Measurements from ENCODE around the gene ABTB1.

The ABTB1 gene

DNA sequence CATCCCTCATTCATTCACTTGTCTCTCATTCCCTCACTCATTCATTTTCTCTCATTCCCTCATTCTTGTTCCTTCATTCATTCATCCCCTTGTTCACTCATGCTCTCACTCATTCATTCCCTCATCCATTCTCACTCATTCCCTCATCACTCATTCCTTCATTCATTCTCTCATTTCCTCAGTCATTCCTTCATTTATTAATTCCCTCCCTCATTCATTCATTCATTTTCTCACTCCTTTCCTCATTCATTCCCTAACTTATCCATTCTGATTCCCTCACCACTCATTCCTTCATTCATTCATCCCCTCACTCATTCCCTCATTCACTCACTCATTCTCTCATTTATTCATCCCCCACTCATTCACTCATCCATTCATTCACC lies 13.8 kb downstream of the ABTB1 start:
- H3K27me3 ChIP-seq (ENCODE audit: insufficient read depth, poor library complexity, severe bottlenecking) = no peaks in the 10 kb centered on the region
- TF ChIP-seq, protein P1, sequence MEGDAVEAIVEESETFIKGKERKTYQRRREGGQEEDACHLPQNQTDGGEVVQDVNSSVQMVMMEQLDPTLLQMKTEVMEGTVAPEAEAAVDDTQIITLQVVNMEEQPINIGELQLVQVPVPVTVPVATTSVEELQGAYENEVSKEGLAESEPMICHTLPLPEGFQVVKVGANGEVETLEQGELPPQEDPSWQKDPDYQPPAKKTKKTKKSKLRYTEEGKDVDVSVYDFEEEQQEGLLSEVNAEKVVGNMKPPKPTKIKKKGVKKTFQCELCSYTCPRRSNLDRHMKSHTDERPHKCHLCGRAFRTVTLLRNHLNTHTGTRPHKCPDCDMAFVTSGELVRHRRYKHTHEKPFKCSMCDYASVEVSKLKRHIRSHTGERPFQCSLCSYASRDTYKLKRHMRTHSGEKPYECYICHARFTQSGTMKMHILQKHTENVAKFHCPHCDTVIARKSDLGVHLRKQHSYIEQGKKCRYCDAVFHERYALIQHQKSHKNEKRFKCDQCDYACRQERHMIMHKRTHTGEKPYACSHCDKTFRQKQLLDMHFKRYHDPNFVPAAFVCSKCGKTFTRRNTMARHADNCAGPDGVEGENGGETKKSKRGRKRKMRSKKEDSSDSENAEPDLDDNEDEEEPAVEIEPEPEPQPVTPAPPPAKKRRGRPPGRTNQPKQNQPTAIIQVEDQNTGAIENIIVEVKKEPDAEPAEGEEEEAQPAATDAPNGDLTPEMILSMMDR (IDR thresholded peaks at IDR 0.05; ENCODE audit: insufficient read depth, low read length) = no peak
- TF ChIP-seq, protein P2, sequence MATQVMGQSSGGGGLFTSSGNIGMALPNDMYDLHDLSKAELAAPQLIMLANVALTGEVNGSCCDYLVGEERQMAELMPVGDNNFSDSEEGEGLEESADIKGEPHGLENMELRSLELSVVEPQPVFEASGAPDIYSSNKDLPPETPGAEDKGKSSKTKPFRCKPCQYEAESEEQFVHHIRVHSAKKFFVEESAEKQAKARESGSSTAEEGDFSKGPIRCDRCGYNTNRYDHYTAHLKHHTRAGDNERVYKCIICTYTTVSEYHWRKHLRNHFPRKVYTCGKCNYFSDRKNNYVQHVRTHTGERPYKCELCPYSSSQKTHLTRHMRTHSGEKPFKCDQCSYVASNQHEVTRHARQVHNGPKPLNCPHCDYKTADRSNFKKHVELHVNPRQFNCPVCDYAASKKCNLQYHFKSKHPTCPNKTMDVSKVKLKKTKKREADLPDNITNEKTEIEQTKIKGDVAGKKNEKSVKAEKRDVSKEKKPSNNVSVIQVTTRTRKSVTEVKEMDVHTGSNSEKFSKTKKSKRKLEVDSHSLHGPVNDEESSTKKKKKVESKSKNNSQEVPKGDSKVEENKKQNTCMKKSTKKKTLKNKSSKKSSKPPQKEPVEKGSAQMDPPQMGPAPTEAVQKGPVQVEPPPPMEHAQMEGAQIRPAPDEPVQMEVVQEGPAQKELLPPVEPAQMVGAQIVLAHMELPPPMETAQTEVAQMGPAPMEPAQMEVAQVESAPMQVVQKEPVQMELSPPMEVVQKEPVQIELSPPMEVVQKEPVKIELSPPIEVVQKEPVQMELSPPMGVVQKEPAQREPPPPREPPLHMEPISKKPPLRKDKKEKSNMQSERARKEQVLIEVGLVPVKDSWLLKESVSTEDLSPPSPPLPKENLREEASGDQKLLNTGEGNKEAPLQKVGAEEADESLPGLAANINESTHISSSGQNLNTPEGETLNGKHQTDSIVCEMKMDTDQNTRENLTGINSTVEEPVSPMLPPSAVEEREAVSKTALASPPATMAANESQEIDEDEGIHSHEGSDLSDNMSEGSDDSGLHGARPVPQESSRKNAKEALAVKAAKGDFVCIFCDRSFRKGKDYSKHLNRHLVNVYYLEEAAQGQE (IDR thresholded peaks at IDR 0.05; ENCODE audit: insufficient replicate concordance, low read depth) = no peak
- DNase-seq (ENCODE audit: low read depth in 1 of 2, low spot score in 1 of 2) = no peak
- no peak overlapping the region for H3K4me3 ChIP-seq (replicated peaks; ENCODE audit: insufficient read depth, low read length)
- H3K27ac ChIP-seq (replicated peaks) = no peak overlapping the region

DNA sequence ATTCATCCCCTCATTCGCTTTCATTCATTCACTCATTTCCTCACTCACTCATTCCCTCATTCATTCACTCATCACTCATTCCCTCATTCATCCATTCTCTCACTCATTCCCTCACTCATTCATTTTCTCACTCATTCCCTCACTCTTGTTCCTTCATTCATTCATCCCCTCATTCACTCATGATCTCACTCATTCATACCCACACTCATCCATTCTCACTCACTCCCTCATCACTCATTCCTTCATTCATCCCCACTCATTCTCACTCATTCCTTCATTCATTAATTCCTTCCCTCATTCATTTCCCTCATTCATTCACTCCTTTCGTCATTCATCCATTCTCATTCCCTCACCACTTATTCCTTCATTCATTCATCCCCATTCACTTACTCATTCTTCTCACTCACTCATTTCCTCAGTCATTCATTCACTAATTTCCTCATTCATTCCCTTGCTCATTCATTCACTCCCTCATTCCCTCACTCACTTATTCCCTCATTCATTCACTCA lies 14.5 kb downstream of the ABTB1 start:
- no peak for TF ChIP-seq GABPA (IDR thresholded peaks at IDR 0.05; ENCODE audit: low read depth)
- TF ChIP-seq, protein P2 (IDR thresholded peaks at IDR 0.05; ENCODE audit: insufficient replicate concordance, low read depth) = no peak
- TF ChIP-seq SPI1 (IDR thresholded peaks at IDR 0.05; ENCODE audit: borderline replicate concordance, low read depth) = no peak
- no peak for TF ChIP-seq POLR2AphosphoS5 (IDR thresholded peaks at IDR 0.05; ENCODE audit: low read depth)
- TF ChIP-seq, protein P1 (IDR thresholded peaks at IDR 0.05; ENCODE audit: insufficient read depth, low read length) = no peak
- no peak overlapping the region for H3K27ac ChIP-seq (replicated peaks)
- DNase-seq (ENCODE audit: low read depth in 1 of 2, low spot score in 1 of 2) = no peak
- H3K27me3 ChIP-seq (ENCODE audit: insufficient read depth, poor library complexity, severe bottlenecking) = no peaks in the 10 kb centered on the region
- no peak overlapping the region for H3K4me3 ChIP-seq (replicated peaks; ENCODE audit: insufficient read depth, low read length)

DNA sequence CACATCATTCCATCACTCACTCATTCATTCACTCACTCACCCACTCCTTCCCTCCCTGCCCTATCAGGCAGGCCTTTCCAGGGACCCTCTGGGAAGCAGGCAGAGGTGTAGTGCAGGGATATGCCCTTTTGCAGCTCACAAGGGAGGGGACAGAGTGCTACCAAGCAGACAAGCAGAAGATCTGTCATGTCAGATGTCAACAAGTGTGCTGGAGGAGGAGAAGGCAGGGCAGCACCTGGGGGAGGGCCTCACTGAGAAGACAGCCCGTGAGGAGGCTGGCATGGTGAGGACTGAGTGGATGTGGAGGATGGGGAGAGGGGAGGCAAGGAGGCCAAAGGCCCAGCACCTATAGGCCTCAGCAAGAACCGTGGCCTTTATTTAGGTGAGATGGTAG lies 15.3 kb downstream of the ABTB1 start:
- no peak overlapping the region for H3K27ac ChIP-seq (replicated peaks)
- no peaks in the 10 kb centered on the region for H3K27me3 ChIP-seq (ENCODE audit: insufficient read depth, poor library complexity, severe bottlenecking)
- H3K4me3 ChIP-seq (replicated peaks; ENCODE audit: insufficient read depth, low read length) = no peak overlapping the region
- DNase-seq (ENCODE audit: low read depth in 1 of 2, low spot score in 1 of 2) = no peak
- TF ChIP-seq, protein P1 (IDR thresholded peaks at IDR 0.05; ENCODE audit: insufficient read depth, low read length) = no peak
- no peak for TF ChIP-seq POLR2AphosphoS5 (IDR thresholded peaks at IDR 0.05; ENCODE audit: low read depth)
- no peak for TF ChIP-seq SPI1 (IDR thresholded peaks at IDR 0.05; ENCODE audit: borderline replicate concordance, low read depth)
- TF ChIP-seq, protein P2 (IDR thresholded peaks at IDR 0.05; ENCODE audit: insufficient replicate concordance, low read depth) = no peak
- no peak for TF ChIP-seq GABPA (IDR thresholded peaks at IDR 0.05; ENCODE audit: low read depth)
